H1 (cell line): Measurements from ENCODE around the gene TDO2. TPM values are rescaled to one million over a fixed set of nuclear protein-coding genes. Genes with fewer than 3 reads are reported as not detected.

Experiments
- polyA plus RNA-seq, 7 experiments: library from polyadenylated mRNA; depleted of rRNA in 3 of 7; stranded (reverse) in 5 of 7; unstranded in 2 of 7; fragments of >200 nt in 5 of 7; fragments of 200-250 nt in 2 of 7; gene quantifications; 1 replicate in 5 of 7; 2 replicates in 1 of 7; 4 replicates in 1 of 7; pipeline versions ENCODE4 v1.2.1 to v1.2.3, GENCODE V29; 2011 to 2013; ENCODE audit warnings: missing spikeins in 2 of 7, mixed read lengths in 2 of 7
- total RNA-seq: library from RNA; stranded (reverse); fragmentation: NEBNext Ultra II Directional; extraction: Animal tissue kit (Norgen Biotek cat#: 25700); gene quantifications from 2 replicates; pipeline ENCODE4 v1.2.1, GENCODE V29; 2021

Gene TDO2
- total and polyA plus RNA-seq, 2 of the 8 experiments (the other 6 are each of a cell fraction or from before 2014, with no cell fraction given): 0.03 TPM; not detected in 1

Other genes with a start within 250 kb of the TDO2 start
- not detected in 2 replicates for gene GUCY1A1, start 236.8 kb upstream of the TDO2 start, total RNA-seq
- 0.05 TPM in 1 of 2 replicates, not detected in the other for gene GUCY1A1, start 236.8 kb upstream of the TDO2 start, polyA plus RNA-seq (2011; rRNA removed)
- gene GUCY1B1, start 144.7 kb upstream of the TDO2 start, total RNA-seq: 2.1 and 2.9 TPM in 2 replicates
- 0.77 and 1.5 TPM in 2 replicates for gene GUCY1B1, start 144.7 kb upstream of the TDO2 start, polyA plus RNA-seq (2011; rRNA removed)
- gene ASIC5, start 37.4 kb upstream of the TDO2 start, total RNA-seq: not detected in 2 replicates
- not detected in 2 replicates for gene ASIC5, start 37.4 kb upstream of the TDO2 start, polyA plus RNA-seq (2011; rRNA removed)
- 0.41 and 0.65 TPM in 2 replicates for gene CTSO, start 50.2 kb downstream of the TDO2 start, total RNA-seq
- gene CTSO, start 50.2 kb downstream of the TDO2 start, polyA plus RNA-seq (2011; rRNA removed): 0.16 and 0.39 TPM in 2 replicates